SK-N-SH treated with all-trans-retinoic acid at 6 μM for 48 hours (cell line): ENCODE results near the gene TREML2.

ENCODE experiments used
- ATAC-seq: fragments of 200-7000 bp; cut with Tn5 transposase; 3 replicates; pipeline ENCODE4 v1.9.1; 2020; ENCODE audit warnings: mild to moderate bottlenecking, moderate library complexity
- ARNTL ChIP-seq: fragments of 450-650 bp; formaldehyde crosslinking; IDR thresholded peaks from 2 replicates; pipeline ENCODE4 v1.5.0; 2020; ENCODE audit warnings: low read depth, mild to moderate bottlenecking, moderate library complexity, borderline replicate concordance
- BACH2 ChIP-seq: fragments of 250-450 bp; sonication (Bioruptor Pico); IDR thresholded peaks from 2 replicates; pipeline ENCODE4 v1.9.0; 2021; ENCODE audit warnings: mild to moderate bottlenecking, borderline replicate concordance
- CSDC2 ChIP-seq: fragments of 250-450 bp; sonication (Bioruptor Pico); IDR thresholded peaks from 2 replicates; pipeline ENCODE4 v1.5.0; 2020; ENCODE audit warnings: mild to moderate bottlenecking, moderate library complexity
- ESRRG ChIP-seq: fragments of 250-450 bp; sonication (Bioruptor Pico); IDR thresholded peaks from 2 replicates; pipeline ENCODE4 v1.6.1; 2021; ENCODE audit warnings: mild to moderate bottlenecking
- ISL1 ChIP-seq: fragments of 250-450 bp; sonication (Bioruptor Pico); IDR thresholded peaks from 2 replicates; pipeline ENCODE4 v2.1.2; 2022; ENCODE audit warnings: mild to moderate bottlenecking, moderate library complexity
- OSR1 ChIP-seq: fragments of 250-450 bp; sonication (Bioruptor Pico); IDR thresholded peaks from 2 replicates; pipeline ENCODE4 v1.8.0; 2022; ENCODE audit warnings: moderate library complexity, mild to moderate bottlenecking, inconsistent platforms
- RARB ChIP-seq: fragments of 250-450 bp; sonication (Bioruptor Pico); IDR thresholded peaks from 2 replicates; pipeline ENCODE4 v1.8.0; 2021; ENCODE audit warnings: mild to moderate bottlenecking, moderate library complexity
- SNAI2 ChIP-seq: fragments of 250-450 bp; sonication (Bioruptor Pico); IDR thresholded peaks from 2 replicates; pipeline ENCODE4 v1.5.0; 2020; ENCODE audit warnings: mild to moderate bottlenecking, moderate library complexity
- TCF4 ChIP-seq: fragments of 250-450 bp; sonication (Bioruptor Pico); IDR thresholded peaks from 2 replicates; pipeline ENCODE4 v1.8.0; 2021; ENCODE audit warnings: mild to moderate bottlenecking, moderate library complexity, borderline replicate concordance
- TOX ChIP-seq: fragments of 250-450 bp; sonication (Bioruptor Pico); IDR thresholded peaks from 2 replicates; pipeline ENCODE4 v1.8.0; 2021; ENCODE audit warnings: mild to moderate bottlenecking, moderate library complexity, borderline replicate concordance
- ZC3H10 ChIP-seq: fragments of 250-450 bp; sonication (Bioruptor Pico); IDR thresholded peaks from 2 replicates; pipeline ENCODE4 v1.5.1; 2021; ENCODE audit warnings: mild to moderate bottlenecking, moderate library complexity
- ZFP3 ChIP-seq: fragments of 250-450 bp; sonication (Bioruptor Pico); IDR thresholded peaks from 2 replicates; pipeline ENCODE4 v1.5.0; 2020; ENCODE audit warnings: mild to moderate bottlenecking, moderate library complexity
- ZFP30 ChIP-seq: fragments of 450-650 bp; formaldehyde crosslinking; IDR thresholded peaks from 2 replicates; pipeline ENCODE4 v1.5.0; 2022; ENCODE audit warnings: mild to moderate bottlenecking, moderate library complexity
- ZNF565 ChIP-seq: fragments of 450-650 bp; formaldehyde crosslinking; conservative IDR thresholded peaks from 2 replicates; pipeline ENCODE4 v1.5.0; 2020; ENCODE audit warnings: low read depth, mild to moderate bottlenecking, moderate library complexity
- ZNF70 ChIP-seq: fragments of 450-650 bp; formaldehyde crosslinking; IDR thresholded peaks from 2 replicates; pipeline ENCODE4 v1.5.0; 2020; ENCODE audit warnings: mild to moderate bottlenecking, moderate library complexity
- ZNF8 ChIP-seq: fragments of 450-650 bp; formaldehyde crosslinking; IDR thresholded peaks from 2 replicates; pipeline ENCODE4 v1.5.0; 2020; ENCODE audit warnings: mild to moderate bottlenecking, moderate library complexity
- TF ChIP-seq, protein P1 (sequence below): fragments of 250-450 bp; sonication (Bioruptor Pico); IDR thresholded peaks from 2 replicates; pipeline ENCODE4 v1.8.0; 2021; ENCODE audit warnings: low read depth, mild to moderate bottlenecking, moderate library complexity, borderline replicate concordance
- TF ChIP-seq, protein P2 (sequence below): fragments of 250-450 bp; sonication (Bioruptor Pico); IDR thresholded peaks from 2 replicates; pipeline ENCODE4 v1.8.0; 2020; ENCODE audit warnings: mild to moderate bottlenecking, moderate library complexity, borderline replicate concordance
- TF ChIP-seq, protein P3 (sequence below): fragments of 250-450 bp; sonication (Bioruptor Pico); IDR thresholded peaks from 2 replicates; pipeline ENCODE4 v1.5.1; 2021; ENCODE audit warnings: mild to moderate bottlenecking, moderate library complexity
- TF ChIP-seq, protein P4 (sequence below): fragments of 250-450 bp; sonication (Bioruptor Pico); IDR thresholded peaks from 2 replicates; pipeline ENCODE4 v1.5.0; 2020; ENCODE audit warnings: mild to moderate bottlenecking, moderate library complexity

The TREML2 gene

DNA sequence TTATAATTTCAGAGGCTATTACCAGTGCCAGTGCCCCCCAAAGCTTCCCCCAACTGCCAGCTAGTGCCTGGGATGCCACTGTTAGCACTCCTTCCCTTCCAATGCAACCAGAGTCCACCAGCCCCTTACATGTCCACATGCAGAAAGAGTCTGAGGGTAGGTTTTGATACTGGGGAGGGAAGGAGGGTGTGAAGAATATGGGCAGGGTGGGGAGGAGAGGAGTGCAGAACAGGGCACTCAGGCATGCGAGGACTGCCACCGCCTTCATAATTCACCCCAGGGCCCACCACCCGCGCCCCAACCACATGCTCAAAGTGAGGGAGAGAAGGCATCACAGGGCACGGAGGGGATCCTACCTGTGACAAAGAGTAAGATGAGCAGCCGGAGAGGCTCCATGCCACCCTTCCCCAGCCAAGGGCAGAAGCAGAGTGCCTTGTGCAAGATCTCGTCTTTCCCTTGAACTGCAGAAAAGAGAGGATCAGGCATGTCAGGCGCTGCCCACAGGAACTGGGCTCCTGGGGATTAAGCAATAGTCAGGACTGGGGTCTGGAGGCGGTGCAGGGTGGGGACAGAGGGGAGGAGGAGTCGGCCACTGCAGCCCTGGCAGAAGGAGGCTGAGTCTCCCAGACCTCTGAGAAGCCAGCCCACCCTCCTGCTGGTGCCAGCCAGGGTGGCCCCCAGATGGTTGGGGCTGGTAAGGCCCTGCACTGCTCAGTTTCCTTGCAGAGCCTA, 38.1 kb downstream of the TREML2 start, which contains the start of gene TREM2:
TSS of gene TREM2 (minus strand) at position 430 of the 732 bp plus-strand sequence. CDS start at position 396, 34 bp downstream.
- no peak for ATAC-seq
- TF ChIP-seq ZFP3 (CRISPR knock-in tag) = no peak
- TF ChIP-seq ARNTL = no peak
- TF ChIP-seq ZFP30 (CRISPR knock-in tag) = no peak
- TF ChIP-seq, protein P1, sequence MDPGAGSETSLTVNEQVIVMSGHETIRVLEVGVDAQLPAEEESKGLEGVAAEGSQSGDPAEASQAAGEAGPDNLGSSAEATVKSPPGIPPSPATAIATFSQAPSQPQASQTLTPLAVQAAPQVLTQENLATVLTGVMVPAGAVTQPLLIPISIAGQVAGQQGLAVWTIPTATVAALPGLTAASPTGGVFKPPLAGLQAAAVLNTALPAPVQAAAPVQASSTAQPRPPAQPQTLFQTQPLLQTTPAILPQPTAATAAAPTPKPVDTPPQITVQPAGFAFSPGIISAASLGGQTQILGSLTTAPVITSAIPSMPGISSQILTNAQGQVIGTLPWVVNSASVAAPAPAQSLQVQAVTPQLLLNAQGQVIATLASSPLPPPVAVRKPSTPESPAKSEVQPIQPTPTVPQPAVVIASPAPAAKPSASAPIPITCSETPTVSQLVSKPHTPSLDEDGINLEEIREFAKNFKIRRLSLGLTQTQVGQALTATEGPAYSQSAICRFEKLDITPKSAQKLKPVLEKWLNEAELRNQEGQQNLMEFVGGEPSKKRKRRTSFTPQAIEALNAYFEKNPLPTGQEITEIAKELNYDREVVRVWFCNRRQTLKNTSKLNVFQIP (CRISPR knock-in tag) = no peak
- TF ChIP-seq, protein P2, sequence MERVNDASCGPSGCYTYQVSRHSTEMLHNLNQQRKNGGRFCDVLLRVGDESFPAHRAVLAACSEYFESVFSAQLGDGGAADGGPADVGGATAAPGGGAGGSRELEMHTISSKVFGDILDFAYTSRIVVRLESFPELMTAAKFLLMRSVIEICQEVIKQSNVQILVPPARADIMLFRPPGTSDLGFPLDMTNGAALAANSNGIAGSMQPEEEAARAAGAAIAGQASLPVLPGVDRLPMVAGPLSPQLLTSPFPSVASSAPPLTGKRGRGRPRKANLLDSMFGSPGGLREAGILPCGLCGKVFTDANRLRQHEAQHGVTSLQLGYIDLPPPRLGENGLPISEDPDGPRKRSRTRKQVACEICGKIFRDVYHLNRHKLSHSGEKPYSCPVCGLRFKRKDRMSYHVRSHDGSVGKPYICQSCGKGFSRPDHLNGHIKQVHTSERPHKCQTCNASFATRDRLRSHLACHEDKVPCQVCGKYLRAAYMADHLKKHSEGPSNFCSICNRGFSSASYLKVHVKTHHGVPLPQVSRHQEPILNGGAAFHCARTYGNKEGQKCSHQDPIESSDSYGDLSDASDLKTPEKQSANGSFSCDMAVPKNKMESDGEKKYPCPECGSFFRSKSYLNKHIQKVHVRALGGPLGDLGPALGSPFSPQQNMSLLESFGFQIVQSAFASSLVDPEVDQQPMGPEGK (CRISPR knock-in tag) = no peak
- no peak for TF ChIP-seq BACH2
- TF ChIP-seq TOX = no peak
- no peak for TF ChIP-seq OSR1 (CRISPR knock-in tag)
- TF ChIP-seq, protein P3, sequence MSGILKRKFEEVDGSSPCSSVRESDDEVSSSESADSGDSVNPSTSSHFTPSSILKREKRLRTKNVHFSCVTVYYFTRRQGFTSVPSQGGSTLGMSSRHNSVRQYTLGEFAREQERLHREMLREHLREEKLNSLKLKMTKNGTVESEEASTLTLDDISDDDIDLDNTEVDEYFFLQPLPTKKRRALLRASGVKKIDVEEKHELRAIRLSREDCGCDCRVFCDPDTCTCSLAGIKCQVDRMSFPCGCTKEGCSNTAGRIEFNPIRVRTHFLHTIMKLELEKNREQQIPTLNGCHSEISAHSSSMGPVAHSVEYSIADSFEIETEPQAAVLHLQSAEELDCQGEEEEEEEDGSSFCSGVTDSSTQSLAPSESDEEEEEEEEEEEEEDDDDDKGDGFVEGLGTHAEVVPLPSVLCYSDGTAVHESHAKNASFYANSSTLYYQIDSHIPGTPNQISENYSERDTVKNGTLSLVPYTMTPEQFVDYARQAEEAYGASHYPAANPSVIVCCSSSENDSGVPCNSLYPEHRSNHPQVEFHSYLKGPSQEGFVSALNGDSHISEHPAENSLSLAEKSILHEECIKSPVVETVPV (CRISPR knock-in tag) = no peak
- TF ChIP-seq ESRRG (CRISPR knock-in tag) = no peak
- TF ChIP-seq, protein P4, sequence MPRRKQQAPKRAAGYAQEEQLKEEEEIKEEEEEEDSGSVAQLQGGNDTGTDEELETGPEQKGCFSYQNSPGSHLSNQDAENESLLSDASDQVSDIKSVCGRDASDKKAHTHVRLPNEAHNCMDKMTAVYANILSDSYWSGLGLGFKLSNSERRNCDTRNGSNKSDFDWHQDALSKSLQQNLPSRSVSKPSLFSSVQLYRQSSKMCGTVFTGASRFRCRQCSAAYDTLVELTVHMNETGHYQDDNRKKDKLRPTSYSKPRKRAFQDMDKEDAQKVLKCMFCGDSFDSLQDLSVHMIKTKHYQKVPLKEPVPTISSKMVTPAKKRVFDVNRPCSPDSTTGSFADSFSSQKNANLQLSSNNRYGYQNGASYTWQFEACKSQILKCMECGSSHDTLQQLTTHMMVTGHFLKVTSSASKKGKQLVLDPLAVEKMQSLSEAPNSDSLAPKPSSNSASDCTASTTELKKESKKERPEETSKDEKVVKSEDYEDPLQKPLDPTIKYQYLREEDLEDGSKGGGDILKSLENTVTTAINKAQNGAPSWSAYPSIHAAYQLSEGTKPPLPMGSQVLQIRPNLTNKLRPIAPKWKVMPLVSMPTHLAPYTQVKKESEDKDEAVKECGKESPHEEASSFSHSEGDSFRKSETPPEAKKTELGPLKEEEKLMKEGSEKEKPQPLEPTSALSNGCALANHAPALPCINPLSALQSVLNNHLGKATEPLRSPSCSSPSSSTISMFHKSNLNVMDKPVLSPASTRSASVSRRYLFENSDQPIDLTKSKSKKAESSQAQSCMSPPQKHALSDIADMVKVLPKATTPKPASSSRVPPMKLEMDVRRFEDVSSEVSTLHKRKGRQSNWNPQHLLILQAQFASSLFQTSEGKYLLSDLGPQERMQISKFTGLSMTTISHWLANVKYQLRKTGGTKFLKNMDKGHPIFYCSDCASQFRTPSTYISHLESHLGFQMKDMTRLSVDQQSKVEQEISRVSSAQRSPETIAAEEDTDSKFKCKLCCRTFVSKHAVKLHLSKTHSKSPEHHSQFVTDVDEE (CRISPR knock-in tag) = no peak

DNA sequence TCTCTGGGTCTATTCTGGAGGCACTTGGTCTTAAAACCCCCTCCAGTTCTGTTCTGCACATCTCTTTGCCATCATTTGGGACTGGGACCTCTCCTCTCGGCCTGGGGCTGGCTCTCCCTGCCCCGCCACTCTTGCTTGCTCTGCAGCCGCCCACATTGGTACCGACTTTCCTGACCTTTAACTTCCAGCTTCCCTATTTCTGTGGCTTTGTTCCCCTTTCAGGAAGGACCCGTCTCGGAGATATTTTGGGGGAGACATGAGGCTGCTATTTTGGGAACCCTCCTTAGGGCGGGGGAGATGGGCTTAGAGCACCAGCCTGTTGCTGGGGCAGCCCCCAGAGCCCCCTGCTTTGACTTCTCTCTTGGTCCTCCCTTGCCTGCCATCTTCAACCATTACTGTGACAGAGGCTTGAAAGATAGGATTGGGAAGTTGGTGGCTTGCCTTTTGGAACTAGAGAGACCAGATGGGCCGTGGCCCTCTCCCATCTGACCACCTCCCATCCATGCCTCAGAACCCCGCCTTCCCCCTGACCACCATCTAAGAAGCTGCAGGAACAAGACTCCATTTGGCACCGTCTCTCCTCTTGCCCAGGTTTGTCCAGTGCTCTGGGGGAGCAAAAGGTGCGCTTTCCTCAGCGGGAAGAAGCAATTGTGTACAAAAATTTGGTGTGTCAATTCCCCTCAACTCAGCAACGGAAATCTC, 38.9 kb downstream of the TREML2 start:
- ATAC-seq = no peak
- TF ChIP-seq TOX = no peak
- TF ChIP-seq ZC3H10 (CRISPR knock-in tag) = no peak
- no peak for TF ChIP-seq ZFP3 (CRISPR knock-in tag)
- no peak for TF ChIP-seq CSDC2 (CRISPR knock-in tag)
- TF ChIP-seq RARB (CRISPR knock-in tag) = no peak
- no peak for TF ChIP-seq ZNF8
- TF ChIP-seq BACH2 = no peak
- no peak for TF ChIP-seq ZNF565 (CRISPR knock-in tag)
- no peak for TF ChIP-seq OSR1 (CRISPR knock-in tag)
- TF ChIP-seq, protein P1 (CRISPR knock-in tag) = no peak
- TF ChIP-seq, protein P3 (CRISPR knock-in tag) = no peak
- TF ChIP-seq TCF4 (CRISPR knock-in tag) = no peak
- TF ChIP-seq ISL1 (CRISPR knock-in tag) = no peak
- no peak for TF ChIP-seq SNAI2 (CRISPR knock-in tag)
- TF ChIP-seq, protein P4 (CRISPR knock-in tag) = no peak
- TF ChIP-seq ZNF70 (CRISPR knock-in tag) = no peak
- TF ChIP-seq ESRRG (CRISPR knock-in tag) = no peak
- TF ChIP-seq, all 23 proteins: peak for 0
